NOMO-1 treated with DMSO at 0.1 percent for 48 hours (cell line): ENCODE results near the gene VAPA.

Experiments
- DNase-seq: peaks from one replicate; lab custom pipeline; 2025; ENCODE audit not compliant: unreplicated experiment; lab: John Stamatoyannopoulos, UW

Gene VAPA, protein sequence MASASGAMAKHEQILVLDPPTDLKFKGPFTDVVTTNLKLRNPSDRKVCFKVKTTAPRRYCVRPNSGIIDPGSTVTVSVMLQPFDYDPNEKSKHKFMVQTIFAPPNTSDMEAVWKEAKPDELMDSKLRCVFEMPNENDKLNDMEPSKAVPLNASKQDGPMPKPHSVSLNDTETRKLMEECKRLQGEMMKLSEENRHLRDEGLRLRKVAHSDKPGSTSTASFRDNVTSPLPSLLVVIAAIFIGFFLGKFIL

DNA sequence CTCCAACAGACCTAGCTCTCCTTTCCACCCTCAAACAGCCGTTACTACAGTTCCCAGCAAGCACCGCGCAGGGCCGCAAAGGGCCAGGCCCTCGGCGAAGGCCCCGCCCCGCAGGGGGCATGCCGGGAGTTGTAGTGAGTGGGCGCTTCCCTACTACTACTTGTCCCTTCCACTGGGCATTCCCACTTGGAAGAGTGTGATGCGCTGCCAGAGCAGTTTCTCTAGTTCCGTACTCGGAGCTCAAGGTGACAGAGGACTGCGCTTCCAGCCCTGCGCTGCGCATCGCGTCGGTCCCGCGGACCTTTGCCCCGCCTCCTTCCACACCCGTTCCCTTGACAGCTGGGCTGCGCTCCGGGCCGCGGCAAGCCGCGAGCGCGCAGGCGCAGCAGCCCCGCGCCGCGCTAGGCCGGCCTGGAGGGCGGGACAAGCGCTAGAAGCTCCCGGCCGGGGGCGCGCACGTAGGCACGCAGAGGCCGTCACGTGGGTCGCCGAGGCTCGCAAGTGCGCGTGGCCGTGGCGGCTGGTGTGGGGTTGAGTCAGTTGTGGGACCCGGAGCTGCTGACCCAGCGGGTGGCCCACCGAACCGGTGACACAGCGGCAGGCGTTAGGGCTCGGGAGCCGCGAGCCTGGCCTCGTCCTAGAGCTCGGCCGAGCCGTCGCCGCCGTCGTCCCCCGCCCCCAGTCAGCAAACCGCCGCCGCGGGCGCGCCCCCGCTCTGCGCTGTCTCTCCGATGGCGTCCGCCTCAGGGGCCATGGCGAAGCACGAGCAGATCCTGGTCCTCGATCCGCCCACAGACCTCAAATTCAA is at the start of gene VAPA:
Gene VAPA, plus strand, starts transcription at position 491 of the 808 bp plus-strand sequence. Its CDS starts 241 bp downstream, at position 732.
- peak; percentile 95 for DNase-seq

- no peak for DNase-seq
Measured at GRCh38 chr18:9865764-9866490, 47.9 kb upstream of the VAPA start.

DNA sequence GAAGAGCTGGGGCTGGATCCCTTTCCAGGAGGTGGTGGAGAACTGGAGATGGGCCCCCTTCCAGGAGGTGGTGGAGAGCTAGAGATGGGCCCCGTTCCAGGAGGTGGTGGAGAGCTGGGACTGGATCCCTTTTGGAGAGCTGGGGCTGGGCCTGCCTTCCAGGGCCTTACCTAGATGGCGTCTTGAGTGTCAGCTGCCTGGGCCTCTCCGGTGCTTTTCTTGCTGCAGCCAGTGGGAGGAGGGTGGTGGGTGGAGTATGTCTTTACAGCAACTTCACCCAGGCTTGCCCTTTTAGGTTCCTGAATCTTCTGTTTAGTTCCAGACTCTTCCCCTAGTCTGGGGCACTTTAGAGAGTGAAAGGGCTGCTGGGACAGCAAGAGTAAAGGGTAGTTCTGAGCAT is 47.2 kb upstream of the VAPA start:
- DNase-seq = no peak

DNA sequence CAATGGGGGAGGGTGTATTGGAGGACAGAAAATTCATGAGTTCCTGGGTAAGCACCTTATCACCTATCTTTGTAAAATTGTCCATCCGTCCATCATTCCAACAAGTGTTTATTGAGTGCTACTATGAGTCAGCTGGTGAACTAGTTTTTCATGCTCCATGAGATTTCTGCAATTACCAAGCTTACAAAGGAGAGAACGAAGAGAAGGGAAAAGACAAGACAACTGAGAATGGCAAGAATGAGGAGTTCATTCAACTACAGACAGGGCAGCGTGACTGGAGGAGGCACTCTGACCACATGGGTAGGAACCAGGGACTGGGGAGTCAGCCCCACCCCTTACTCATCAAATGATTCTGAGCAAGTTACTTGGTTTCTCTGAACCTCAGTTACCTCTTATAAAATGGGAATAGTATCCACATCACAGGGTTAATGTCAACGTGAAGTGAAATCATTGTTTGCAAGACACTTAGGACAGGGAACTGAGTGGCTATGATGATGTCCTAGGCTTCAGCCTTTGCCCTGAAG is 46.7 kb upstream of the VAPA start:
- DNase-seq = no peak

DNA sequence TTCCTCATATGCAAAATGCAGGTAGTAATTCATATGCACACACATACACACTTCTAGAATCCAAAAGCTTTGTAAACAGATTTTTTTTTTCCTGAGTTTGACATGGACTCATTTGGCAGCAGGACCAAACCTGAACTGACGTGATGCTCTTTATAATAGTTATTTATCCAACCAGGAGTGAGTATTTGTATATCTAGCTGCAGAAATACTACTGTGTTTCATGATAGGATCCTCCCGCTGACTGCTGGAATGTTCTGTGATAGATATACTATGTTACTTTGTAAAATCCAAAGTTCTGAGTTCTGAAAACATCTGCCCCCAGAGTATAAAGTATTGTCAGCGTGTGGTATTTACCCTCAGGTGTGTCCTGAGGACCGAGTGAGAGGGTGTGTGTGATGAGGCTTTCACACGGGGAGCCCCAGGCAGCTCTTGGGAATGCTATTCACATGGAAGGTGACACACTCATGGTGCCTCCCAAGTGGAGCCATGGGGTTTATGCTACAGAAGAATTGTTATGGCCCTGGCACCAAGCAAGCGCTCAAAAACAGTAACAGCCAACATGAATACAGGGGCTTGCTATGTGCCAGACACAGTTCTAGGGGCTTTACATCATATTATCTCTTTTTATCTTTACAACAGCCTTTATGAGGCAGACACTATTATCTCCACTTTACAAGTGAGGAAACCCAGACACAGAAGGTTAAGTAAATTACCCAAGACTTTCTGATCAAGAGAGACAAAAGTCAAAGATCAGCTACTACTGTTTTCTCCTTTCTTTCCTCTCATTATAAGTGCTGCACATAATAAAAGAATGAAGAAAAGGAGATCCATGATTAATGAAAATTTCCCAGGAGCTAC is 44.7 kb upstream of the VAPA start:
- DNase-seq = peak; percentile 24

DNA sequence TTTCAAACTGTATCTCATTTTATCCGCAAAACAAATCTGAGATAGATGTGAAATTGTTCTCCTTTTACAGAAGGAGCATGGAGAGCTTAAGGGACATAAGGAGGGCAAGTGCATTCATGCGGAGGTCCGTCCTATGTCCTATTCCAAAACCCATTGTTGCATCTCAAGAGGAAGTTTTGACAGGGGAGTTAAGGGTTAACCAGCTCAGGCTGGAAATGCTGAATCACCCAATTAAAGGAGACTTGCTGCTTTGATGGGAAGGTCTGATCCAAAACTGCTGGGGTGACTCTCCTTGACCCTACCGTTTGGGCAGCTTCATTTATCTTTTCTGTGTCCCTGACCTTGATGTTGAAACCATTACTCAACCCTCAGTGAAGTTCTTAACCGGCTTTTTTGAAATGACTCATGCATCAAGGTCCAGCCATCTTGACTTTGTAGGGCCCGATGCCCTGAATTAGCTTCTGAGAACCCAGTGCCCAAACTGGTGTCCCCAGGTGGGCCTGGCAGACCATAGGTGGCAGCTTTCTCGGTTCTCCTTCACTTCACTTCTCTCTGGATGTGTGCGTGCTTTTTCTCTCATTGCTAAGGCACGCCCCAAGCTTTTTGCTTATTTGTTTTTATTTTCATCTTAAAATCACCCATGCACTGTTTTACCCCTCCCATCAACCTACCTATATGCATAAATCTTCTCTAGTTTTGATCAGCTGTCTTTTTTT is 43.9 kb upstream of the VAPA start:
- peak; percentile 99 for DNase-seq

DNA sequence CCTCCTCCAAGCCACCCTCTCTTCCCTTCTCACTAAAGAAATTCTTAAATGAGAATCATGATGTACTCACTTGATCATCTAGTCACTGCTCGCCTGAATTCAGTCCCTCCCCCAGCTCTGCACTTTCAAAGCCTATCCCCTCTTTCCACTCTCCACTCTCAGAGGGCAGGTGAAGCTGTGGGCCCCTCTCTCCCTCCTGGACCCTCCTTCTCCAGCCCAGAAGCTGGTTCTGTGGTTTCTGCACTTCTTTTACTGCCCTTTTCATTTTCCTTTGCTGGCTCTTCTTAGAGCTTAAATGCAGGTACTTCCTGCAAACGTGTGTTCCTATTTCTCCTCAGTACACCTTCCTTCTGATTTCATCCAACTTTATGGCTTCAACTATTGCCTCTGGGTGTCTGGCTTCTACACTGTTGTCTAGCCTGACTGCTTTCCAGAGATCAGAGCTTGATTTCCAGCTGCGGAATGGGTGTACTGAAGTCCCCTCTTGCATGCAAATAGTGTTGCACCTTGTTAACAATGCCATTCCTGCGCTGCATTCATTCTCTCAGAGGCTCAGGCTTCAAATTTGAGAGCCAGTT is 43.3 kb upstream of the VAPA start:
- DNase-seq = no peak

GRCh38 chr18:9871244-9871746 is 42.5 kb upstream of the VAPA start:
- DNase-seq = peak; percentile 13

- no peak for DNase-seq
Measured at GRCh38 chr18:9872823-9873222, 41.0 kb upstream of the VAPA start.

DNA sequence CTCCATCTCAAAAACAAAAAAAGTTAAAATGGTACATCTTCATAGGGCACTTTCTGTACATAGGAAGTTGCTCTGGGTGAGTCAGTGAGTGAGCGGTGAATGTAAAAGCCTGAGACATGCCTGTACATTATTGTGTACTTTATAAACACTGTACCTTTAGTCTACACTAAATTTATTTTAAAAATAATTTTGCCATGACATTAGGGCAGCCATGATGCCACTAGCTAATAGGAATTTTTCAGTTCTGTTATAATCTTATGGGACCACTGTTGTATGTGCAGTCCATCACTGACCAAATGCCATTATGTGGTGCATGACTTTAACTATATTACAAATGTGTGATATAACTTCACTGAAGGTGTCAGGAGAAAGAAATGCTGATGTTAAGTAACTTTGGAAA is 39.1 kb upstream of the VAPA start:
- DNase-seq = no peak

- DNase-seq = no peak
Measured at GRCh38 chr18:9876212-9876866, 37.5 kb upstream of the VAPA start.

DNA sequence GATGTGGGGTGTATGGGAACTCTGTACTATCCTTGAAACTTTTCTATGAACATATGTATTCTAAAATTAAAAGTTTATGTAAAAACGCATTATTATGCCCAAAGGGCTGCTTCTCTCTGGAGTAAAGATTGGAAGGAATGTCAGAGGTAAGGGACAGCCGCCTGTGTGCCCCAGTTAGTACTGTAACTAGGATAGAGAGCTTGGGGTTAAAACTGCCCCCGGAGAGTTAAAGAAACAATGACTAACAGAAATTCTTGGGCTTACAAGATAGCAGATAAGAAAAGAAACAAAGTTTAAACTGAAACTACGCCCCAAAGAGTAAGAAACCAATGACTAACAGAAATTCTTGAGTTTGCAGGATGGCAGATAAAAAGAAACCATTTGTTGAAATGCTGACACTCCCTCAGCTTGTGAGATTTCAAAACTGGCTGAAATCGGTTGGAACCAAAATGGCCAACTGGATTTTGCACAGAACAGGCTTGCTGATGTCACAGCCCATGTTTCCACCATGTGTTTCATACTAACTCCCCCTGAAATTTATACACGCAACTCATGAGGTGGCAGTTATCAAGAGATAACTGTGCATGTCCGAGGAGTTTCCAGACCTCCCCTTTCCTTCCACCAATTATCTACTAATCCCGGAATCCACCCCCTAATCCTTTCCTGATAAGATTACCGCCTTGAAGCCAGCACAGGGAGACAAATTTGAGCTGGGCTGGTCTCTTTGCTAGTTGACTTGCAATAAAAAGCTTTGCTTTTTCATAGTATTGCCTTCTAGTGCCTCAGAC is 36.8 kb upstream of the VAPA start:
- no peak for DNase-seq

DNA sequence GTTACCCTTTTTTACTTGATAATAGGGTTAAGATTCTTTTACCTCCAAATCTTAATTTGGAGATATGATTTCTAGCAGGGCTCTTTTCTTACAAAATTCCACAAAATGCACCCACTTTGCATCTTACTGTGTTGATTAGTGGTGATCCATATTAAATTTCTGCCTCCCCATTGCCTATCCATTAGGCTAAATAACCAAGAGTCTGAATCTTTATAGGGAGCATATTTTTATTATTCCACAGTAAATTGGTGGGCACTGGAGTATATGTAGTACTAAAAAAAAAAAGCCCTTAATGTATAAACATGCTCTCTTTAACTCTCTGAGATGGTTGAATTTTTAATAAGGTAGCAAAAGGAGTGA is 36.2 kb upstream of the VAPA start:
- DNase-seq = no peak

DNA sequence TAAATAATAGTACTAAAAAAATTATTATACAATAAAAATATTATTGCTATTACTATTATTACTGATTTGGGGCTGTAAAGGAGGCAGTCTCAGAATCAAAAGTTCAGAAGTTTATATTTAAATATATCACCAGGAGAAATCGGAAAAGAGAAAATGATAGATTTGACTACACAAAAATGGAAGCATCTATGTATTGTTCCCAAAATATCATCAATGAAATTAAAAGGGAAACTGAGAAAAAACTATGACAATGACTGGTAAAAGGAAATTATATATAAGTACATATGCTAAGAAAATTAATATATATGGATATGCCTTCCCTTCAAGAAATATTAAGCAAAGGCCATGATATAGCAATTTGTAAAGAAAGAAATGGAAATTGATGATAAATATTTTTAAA is 35.7 kb upstream of the VAPA start:
- no peak for DNase-seq

DNA sequence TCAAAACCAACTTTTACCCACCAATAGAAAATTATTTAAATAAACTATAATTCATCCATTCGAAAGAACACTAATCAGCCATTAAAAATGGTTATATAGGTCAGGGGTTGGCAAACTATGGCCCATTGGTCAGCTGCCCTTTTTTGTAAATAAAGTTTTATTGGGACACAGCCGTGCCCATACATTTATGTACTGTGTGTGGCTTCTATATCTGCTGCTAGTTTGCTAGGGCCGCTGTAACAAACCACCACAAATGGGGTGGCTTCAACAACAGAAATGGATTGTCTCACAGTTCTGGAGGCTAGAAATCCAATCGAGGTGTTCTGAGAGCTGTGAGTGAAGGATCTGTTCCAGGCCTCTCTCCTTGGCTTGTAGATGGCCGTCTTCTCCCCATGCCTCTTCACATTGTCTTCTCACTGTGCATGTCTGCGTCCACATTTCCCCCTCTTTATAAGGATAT is 35.0 kb upstream of the VAPA start:
- no peak for DNase-seq

GRCh38 chr18:9884090-9884489 is 29.7 kb upstream of the VAPA start:
- DNase-seq = no peak

DNA sequence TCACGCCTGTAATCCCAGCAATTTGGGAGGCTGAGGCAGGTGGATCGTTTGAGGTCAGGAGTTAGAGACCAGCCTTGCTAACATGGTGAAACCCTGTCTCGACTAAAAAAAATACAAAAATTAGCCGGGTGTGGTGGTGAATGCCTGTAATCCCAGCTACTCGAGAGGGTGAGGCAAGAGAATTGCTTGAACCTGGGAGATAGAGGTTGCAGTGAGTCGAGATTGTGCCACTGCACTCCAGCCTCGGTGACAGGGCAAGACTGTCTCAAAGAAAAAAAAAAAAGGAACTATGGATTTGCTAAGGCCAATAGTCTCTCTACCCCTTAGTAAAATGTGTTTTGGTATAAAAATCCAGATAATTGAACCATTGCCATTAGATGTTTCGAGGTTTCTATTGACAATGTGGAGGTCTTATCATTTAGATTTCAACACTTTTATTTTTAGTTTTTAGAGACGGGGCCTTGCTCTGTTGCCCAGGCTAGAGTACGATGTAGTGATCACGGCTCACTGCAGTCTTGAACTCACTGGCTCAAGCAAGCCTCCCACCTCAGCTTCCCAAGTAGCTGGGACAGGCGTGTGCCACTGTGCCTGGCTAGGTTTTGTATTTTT is 29.2 kb upstream of the VAPA start:
- peak; percentile 17 for DNase-seq
